ENCODE measurements around the gene GANC. TPM values are rescaled to one million over a fixed set of nuclear protein-coding genes. Genes with fewer than 3 reads are reported as not detected.

GANC gene
- total RNA-seq, 1 donor from 2014 or later = 17.8 TPM

DNA sequence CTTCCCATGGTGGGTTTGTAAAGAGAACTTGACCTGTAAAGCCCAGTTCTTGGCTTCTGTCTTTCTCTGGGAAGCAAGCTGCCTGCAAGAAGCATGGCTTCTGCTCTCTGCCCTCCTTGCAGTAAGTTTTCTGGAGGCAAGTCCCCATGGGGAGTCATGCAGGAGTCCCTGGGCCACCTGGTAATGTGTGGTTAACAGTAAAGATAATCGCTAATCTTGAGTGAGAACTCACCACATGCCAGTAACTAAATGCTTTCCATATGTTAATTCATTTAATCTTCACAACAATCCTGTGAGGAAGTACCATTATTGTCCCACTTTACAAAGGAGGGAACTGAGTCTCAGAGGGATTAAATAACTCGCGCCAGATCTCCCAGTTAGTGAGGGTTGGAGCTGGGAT, 90.5 kb downstream of the GANC start:
- peaks cover 2% of the 10 kb centered on the region for H3K4me1 Mint-ChIP-seq (ENCODE audit: low read depth, unreplicated experiment)
- H3K36me3 Mint-ChIP-seq (ENCODE audit: unreplicated experiment) = no peaks in the 10 kb centered on the region
- TF ChIP-seq, protein P1, sequence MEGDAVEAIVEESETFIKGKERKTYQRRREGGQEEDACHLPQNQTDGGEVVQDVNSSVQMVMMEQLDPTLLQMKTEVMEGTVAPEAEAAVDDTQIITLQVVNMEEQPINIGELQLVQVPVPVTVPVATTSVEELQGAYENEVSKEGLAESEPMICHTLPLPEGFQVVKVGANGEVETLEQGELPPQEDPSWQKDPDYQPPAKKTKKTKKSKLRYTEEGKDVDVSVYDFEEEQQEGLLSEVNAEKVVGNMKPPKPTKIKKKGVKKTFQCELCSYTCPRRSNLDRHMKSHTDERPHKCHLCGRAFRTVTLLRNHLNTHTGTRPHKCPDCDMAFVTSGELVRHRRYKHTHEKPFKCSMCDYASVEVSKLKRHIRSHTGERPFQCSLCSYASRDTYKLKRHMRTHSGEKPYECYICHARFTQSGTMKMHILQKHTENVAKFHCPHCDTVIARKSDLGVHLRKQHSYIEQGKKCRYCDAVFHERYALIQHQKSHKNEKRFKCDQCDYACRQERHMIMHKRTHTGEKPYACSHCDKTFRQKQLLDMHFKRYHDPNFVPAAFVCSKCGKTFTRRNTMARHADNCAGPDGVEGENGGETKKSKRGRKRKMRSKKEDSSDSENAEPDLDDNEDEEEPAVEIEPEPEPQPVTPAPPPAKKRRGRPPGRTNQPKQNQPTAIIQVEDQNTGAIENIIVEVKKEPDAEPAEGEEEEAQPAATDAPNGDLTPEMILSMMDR (IDR thresholded peaks at IDR 0.05; ENCODE audit: partially characterized antibody, unreplicated experiment) = no peak
- no peak for DNase-seq
- H3K27ac Mint-ChIP-seq (ENCODE audit: unreplicated experiment) = no peak overlapping the region
- H3K4me3 Mint-ChIP-seq (ENCODE audit: unreplicated experiment) = no peak overlapping the region
- H3K27me3 Mint-ChIP-seq (ENCODE audit: unreplicated experiment) = peaks cover 3% of the 10 kb centered on the region
- no peaks in the 10 kb centered on the region for H3K9me3 Mint-ChIP-seq (ENCODE audit: unreplicated experiment)

DNA sequence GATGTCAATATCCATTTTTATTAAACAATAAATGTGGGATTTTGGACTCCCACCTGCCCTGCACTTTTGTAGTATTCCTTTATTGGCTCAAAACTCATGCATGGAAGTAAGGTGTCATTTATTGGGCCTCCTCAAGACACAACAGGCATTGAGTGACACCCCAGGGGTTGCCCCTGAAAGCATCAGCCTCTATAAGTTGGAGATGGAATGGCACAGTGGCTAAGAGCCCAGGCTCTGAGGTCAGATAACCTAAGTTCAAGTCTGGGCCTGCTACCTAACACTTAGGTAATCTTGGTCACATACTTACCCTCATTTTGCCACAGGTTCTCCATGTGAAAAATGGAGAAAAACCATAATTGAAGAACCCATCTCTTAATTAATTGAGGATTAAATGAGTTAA, 90.9 kb downstream of the GANC start:
- DNase-seq = no peak
- Mint-ChIP-seq H3K4me1 (ENCODE audit: low read depth, unreplicated experiment) (peaks cover 2% of the 10 kb centered on the region), H3K4me3 (ENCODE audit: unreplicated experiment) (no peak overlapping the region), H3K27ac (ENCODE audit: unreplicated experiment) (no peak overlapping the region), H3K36me3 (ENCODE audit: unreplicated experiment) (no peaks in the 10 kb centered on the region), H3K27me3 (ENCODE audit: unreplicated experiment) (peaks cover 3% of the 10 kb centered on the region), H3K9me3 (ENCODE audit: unreplicated experiment) (peaks cover 2% of the 10 kb centered on the region)
- TF ChIP-seq, protein P1 (IDR thresholded peaks at IDR 0.05; ENCODE audit: partially characterized antibody, unreplicated experiment) = no peak

DNA sequence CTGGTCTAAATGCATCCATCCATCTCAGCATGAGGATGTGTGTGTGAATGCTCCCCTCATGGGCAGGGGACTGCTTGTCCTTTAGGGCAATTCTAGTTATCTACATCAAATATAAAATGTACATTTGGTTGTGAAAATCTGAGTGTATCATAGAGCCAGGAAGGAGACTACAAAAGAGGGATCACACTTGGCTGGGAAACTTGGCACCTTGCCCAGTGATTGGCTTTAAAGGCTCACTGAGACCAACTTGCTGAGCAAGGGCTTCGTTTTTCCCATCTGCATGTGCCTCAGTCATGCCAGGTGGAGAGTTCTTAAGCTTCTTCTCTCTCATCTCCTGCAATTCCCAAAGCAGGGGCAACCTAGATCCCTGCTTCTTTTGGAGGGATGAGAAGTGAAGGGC, 91.5 kb downstream of the GANC start:
- H3K4me3 Mint-ChIP-seq (ENCODE audit: unreplicated experiment) = no peak overlapping the region
- H3K36me3 Mint-ChIP-seq (ENCODE audit: unreplicated experiment) = no peaks in the 10 kb centered on the region
- H3K27me3 Mint-ChIP-seq (ENCODE audit: unreplicated experiment) = no peaks in the 10 kb centered on the region
- DNase-seq = no peak
- no peak overlapping the region for H3K27ac Mint-ChIP-seq (ENCODE audit: unreplicated experiment)
- peaks cover 2% of the 10 kb centered on the region for H3K9me3 Mint-ChIP-seq (ENCODE audit: unreplicated experiment)
- no peaks in the 10 kb centered on the region for H3K4me1 Mint-ChIP-seq (ENCODE audit: low read depth, unreplicated experiment)
- TF ChIP-seq, protein P1 (IDR thresholded peaks at IDR 0.05; ENCODE audit: partially characterized antibody, unreplicated experiment) = no peak

DNA sequence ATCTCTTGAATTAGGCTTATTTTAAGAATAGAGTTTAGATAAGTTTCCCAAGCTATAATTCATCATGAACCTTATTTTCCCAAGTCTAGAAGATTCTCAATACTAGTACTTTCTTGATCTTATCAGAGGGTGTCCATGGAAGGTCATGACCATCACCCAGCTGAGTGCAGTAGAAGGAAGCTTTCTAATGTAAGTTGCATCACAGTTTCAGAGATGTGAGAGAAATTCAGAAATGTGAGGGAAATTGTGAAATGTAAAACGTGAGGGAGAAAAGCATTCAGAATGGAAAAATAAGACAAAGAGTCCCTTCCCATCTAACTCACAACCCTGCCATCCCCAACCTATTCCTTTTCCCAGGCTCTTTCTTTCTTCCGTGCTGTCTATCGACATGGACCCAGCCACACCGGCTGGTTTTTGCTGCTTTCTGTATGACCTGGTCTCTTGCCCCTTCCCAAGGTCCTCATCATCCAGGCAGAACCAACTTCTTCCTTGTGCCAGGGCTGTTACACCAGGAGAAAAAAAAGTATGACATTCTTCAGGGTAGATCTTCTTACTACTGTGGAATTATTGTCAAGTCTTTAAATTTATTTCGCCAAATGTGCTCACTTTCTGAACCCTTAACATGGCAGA, 93.0 kb downstream of the GANC start:
- no peaks in the 10 kb centered on the region for H3K27me3 Mint-ChIP-seq (ENCODE audit: unreplicated experiment)
- H3K4me3 Mint-ChIP-seq (ENCODE audit: unreplicated experiment) = no peak overlapping the region
- TF ChIP-seq, protein P1 (IDR thresholded peaks at IDR 0.05; ENCODE audit: partially characterized antibody, unreplicated experiment) = no peak
- no peak for DNase-seq
- H3K4me1 Mint-ChIP-seq (ENCODE audit: low read depth, unreplicated experiment) = no peaks in the 10 kb centered on the region
- no peaks in the 10 kb centered on the region for H3K36me3 Mint-ChIP-seq (ENCODE audit: unreplicated experiment)
- H3K27ac Mint-ChIP-seq (ENCODE audit: unreplicated experiment) = no peak overlapping the region
- peaks cover 2% of the 10 kb centered on the region for H3K9me3 Mint-ChIP-seq (ENCODE audit: unreplicated experiment)

DNA sequence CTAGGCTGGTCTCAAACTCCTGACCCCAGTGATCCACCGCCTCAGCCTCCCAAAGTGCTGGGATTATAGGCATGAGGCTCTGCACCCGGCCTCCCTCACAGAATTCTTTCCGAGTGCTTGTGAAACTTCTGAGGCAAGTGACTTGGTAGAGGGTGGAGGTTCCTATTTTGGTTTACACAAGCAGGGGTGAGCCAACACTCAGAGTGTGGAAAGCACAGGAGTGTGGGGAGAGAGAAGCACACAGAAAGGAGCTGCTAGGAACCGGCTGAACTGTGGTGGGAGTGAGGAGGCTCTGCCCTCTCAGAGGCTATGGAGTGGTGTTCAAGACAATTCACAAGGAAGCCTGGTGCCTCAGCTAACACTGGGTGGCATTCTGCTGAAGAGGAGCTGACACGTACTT, 94.0 kb downstream of the GANC start:
- no peak for DNase-seq
- TF ChIP-seq, protein P1 (IDR thresholded peaks at IDR 0.05; ENCODE audit: partially characterized antibody, unreplicated experiment) = no peak
- no peaks in the 10 kb centered on the region for H3K4me1 Mint-ChIP-seq (ENCODE audit: low read depth, unreplicated experiment)
- no peak overlapping the region for H3K4me3 Mint-ChIP-seq (ENCODE audit: unreplicated experiment)
- H3K9me3 Mint-ChIP-seq (ENCODE audit: unreplicated experiment) = peaks cover 2% of the 10 kb centered on the region
- H3K27ac Mint-ChIP-seq (ENCODE audit: unreplicated experiment) = no peak overlapping the region
- no peaks in the 10 kb centered on the region for H3K27me3 Mint-ChIP-seq (ENCODE audit: unreplicated experiment)
- no peaks in the 10 kb centered on the region for H3K36me3 Mint-ChIP-seq (ENCODE audit: unreplicated experiment)
